GM21515 (cell line): ENCODE measurements around the gene CFAP61.
"Not testable (repeated sequence)": the region's sequence is repeated elsewhere in the genome, so short reads cannot be mapped to it uniquely, and the experiment has no call there.

Experiments
- ATAC-seq: cut with Tn5 transposase; IDR thresholded peaks from one replicate; pipeline ENCODE4 v1.9.1; 2021; ENCODE audit not compliant: unreplicated experiment

CFAP61 gene

DNA sequence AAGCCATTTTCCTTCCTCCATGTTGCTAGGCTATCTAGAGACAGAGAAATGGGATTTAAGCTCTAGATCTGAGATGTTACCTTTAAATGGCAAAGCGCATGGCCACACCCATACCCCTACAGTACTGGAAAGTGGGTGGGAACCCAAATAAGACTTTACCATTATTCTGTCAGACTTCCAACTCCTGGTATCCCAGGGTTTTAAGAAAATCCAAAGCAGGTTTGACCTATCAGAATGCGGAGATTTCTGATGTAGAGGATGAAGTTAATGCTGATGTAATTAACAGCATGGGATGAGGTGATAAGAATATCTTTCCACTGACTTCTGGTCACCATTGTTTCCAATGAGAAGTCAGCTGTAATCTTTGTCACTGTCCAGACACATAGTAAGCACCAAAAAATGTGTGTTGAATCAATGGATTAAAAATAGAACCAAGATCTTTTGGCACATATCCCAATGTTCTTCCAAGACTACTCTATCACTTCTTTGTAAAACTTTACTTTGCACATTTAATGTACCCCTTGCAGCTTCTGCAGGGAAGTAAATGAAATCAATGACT is 174.8 kb downstream of the CFAP61 start:
- ATAC-seq: no peak

- no peak for ATAC-seq
Observed at GRCh38 chr20:20228351-20228750, 176.0 kb downstream of the CFAP61 start.

DNA sequence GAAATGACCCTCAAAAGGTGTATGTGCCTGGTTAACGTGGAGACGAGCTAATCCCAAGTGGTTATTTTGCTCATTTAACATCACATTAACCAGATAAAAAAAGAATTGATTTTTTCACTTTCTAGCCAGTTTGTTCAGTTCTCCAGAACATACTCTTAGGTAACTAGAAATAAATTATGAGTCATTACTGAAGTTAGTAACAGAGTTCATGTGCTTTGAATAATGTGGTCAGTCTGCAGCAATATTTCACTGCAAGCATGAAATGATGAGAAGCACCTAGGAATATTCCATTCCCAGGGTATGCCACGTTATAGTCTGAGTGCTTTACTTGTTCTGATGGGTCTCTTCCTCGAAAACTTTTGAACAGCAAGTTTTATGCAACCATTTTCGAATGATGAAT is 177.3 kb downstream of the CFAP61 start:
- ATAC-seq: no peak

DNA sequence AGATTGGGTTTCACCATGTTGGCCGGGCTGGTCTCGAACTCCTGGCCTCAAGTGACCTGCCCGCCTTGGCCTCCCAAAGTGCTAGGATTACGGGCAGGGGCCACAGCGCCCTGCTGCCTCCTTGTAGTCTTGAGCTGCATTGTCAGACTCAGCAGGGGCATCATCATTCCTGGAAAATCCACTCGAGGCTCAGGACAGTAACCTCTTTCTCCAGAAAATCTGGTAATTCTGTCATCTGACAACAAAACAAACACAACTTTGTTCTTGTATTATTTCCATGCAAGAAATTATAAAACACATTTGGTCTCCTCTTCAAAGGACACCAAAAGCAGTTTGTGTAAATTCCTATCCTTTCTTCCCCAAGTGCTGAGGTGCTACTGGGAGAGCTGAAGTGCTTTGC is 178.4 kb downstream of the CFAP61 start:
- no peak for ATAC-seq

- ATAC-seq: no peak
Observed at GRCh38 chr20:20231528-20232298, 179.4 kb downstream of the CFAP61 start.

DNA sequence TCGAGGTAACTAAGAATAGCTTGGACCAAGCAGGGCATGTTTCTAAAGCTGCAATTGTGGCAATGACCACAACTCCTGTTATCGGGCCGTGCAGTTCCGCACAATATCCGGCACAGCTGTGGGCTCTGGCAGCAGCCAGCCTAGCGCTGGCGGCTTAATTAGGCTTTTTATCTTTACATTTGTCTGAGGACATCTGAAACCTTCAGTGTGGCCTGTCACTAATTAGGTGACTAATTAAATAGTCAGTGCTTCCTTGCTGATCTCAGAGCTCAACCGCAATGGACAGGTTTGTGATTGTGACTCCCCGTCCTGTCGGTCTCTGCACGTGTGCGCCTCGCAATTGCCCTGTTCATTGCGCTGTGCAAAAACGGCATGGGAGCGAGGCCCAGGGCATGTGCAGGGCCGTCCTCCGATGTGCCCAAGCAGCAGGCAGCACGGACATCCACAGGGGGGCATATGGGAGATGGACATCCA is 180.7 kb downstream of the CFAP61 start:
- ATAC-seq: no peak

GRCh38 chr20:20235681-20236080 is 183.3 kb downstream of the CFAP61 start:
- ATAC-seq: no peak

- peak; percentile 74 for ATAC-seq
Observed at GRCh38 chr20:20237093-20237959, 185.0 kb downstream of the CFAP61 start.

GRCh38 chr20:20241976-20242375 is 189.6 kb downstream of the CFAP61 start:
- no peak for ATAC-seq

GRCh38 chr20:20244384-20244783 is 192.1 kb downstream of the CFAP61 start:
- not testable (repeated sequence) for ATAC-seq

DNA sequence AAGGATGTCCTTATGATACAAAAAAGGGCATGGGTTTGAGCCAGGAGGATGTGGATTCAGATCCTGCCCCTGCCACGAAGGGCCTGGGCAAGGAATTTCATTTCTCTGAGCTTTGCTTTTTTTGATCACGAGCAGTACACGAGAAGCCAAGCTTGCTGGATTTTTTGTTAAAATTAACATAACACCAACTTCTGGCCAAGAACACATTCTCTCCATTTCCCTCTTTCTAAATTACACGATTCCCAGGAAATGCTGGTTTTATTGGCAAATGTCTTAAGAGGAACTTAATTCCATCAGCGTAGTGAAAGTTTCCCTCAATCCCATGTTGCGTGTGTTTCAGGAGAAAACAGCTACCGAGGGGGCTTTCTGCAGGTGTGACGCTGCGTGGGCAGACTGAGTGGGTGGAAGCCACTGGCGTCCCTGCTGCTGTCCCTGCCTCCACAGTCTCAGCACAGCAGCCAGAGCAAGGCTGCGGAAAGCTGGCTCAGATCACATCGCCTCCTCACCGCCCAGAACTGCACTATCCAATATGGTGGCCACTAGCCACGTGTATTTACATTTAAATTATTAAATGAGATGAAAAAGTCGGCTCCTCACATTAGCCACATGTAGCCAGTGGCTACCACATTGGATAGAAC is 194.8 kb downstream of the CFAP61 start:
- ATAC-seq: no peak

DNA sequence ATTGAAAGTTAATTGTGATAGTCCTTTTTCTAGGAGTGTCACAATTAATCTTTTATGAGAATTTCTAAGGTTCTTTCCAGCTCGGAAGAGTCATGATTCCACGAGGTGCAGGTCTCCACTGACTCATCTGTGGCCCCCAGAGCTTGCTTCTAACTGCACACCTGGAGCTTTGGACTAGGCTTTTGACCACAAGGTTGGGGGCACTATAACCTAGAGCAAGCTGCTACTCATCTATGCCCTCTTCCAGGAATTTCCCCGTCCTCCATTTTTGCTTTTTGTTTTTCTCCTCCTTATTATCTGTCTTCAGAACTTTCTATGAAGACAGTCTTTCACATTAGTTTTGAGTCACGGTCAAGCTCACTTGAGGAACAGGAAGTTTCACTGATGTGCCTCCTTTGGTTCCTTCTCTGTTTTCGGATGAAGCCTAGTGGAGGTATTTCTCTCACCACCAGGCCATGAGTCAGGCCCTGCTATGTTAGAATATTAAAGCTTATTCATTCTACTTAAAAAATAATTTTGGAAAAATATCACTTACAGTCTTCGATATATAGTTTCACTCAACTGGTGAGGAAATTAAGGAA is 196.4 kb downstream of the CFAP61 start:
- ATAC-seq: no peak

GRCh38 chr20:20251317-20251716 is 199.0 kb downstream of the CFAP61 start:
- no peak for ATAC-seq

GRCh38 chr20:20251836-20252235 is 199.5 kb downstream of the CFAP61 start:
- no peak for ATAC-seq

GRCh38 chr20:20253039-20253743 is 200.9 kb downstream of the CFAP61 start:
- ATAC-seq: no peak

DNA sequence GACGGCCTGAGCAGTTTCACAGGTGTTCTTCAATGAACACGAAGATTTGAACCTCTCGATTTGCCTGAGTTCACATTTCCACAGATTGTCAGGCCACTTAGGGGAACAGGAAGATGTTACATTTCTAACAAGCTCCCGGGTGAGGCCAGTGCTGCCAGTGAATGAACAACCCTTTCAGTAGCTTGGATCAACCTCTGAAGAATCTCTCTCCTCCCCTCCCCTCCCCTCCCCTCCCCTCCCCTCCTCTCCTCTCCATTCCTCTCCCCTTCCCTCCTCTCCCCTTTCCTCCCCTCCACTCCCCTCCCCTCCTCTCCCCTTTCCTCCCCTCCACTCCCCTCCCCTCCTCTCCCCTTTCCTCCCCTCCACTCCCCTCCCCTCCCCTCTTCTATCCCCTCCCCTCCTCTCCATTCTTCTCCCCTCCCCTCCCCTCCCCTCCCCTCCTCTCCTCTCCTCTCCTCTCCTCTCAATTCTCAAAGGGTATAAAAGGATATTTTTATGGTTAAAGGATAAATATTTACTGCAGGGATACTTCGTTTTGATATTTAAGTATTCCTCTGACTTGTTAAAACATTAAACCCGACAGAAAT is 201.5 kb downstream of the CFAP61 start:
- no peak for ATAC-seq

DNA sequence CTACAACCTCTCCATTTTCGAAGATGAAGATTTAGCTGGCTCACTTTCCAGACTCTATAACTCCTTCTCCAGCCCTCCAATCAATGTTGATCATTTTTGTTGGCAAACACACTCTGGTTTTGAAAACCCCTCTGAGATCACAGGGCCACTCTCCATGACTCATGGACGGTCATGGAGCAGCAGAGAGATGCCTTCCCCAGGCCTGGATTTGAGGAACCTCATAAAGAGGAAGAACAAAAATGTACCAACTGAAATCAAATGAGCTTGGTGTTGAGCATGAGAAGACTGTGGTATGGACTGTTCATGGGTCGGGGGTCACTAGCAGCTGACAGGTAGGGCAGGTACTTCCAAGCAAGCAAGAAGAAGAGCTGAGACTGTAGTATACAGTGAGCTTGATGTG is 202.8 kb downstream of the CFAP61 start:
- no peak for ATAC-seq

- ATAC-seq: no peak
Observed at GRCh38 chr20:20259533-20259932, 207.2 kb downstream of the CFAP61 start.

GRCh38 chr20:20261159-20261558 is 208.8 kb downstream of the CFAP61 start:
- ATAC-seq: no peak

- no peak for ATAC-seq
Observed at GRCh38 chr20:20265210-20265609, 212.9 kb downstream of the CFAP61 start.
